GM12891 (cell line): ENCODE data around the gene CALY.

ENCODE experiments used
- POLR2A ChIP-seq: IDR thresholded peaks from 2 replicates; pipeline ENCODE4 v1.6.1; 2011; ENCODE audit warnings: low read depth, low read length, control low read depth
- POLR2AphosphoS5 ChIP-seq: IDR thresholded peaks from 2 replicates; pipeline ENCODE4 v1.6.1; 2011; ENCODE audit warnings: low read depth, low read length, control low read depth

- TF ChIP-seq POLR2AphosphoS5 (no peak), POLR2A (no peak)
These were observed 30.6 kb downstream of the CALY start for GRCh38 chr10:133306097-133306476.
